Activated naive CD4-positive, alpha-beta T cell treated with anti-CD3 and anti-CD28 coated beads for 36 hours (primary cell): ENCODE measurements around the gene CMTM3. TPM values are rescaled to one million over a fixed set of nuclear protein-coding genes. Genes with fewer than 3 reads are reported as not detected.
"Not testable (repeated sequence)": the region's sequence is repeated elsewhere in the genome, so short reads cannot be mapped to it uniquely, and the experiment has no call there.

Source experiments
- CTCF ChIA-PET: fragments of 350-600 bp; sonication (Branson Sonifier 250); formaldehyde crosslinking; loops from one replicate; lab custom pipeline; 2021; ENCODE audit warnings: antibody characterized with exemption; lab: Charles Lee
- DNase-seq: peaks from one replicate; pipeline ENCODE4 v3.0.0-alpha.2; 2020
- H3K27ac Mint-ChIP-seq: one replicate; pipeline ENCODE4 v1.8.0; 2021; ENCODE audit warnings: mild to moderate bottlenecking, mixed read lengths
- H3K27me3 Mint-ChIP-seq: one replicate; pipeline ENCODE4 v1.8.0; 2021; ENCODE audit warnings: low read depth, mixed read lengths
- H3K36me3 Mint-ChIP-seq: one replicate; pipeline ENCODE4 v1.8.0; 2021; ENCODE audit warnings: low read depth, mixed read lengths
- H3K4me1 Mint-ChIP-seq: one replicate; pipeline ENCODE4 v1.8.0; 2021; ENCODE audit warnings: low read depth, mixed read lengths
- H3K4me3 Mint-ChIP-seq: one replicate; pipeline ENCODE4 v1.8.0; 2021; ENCODE audit warnings: mild to moderate bottlenecking, moderate library complexity, mixed read lengths
- H3K9me3 Mint-ChIP-seq: one replicate; pipeline ENCODE4 v1.8.0; 2021; ENCODE audit warnings: mixed read lengths
- intact Hi-C: fragments of 100-400 bp; cut with micrococcal nuclease; formaldehyde crosslinking; loops from one replicate; pipeline ENCODE4 v1.15.1; 2023
- total RNA-seq, 2 experiments: library from RNA; stranded (reverse); gene quantifications; one replicate each; pipeline ENCODE4 v1.2.3, GENCODE V29; 2021

The CMTM3 gene
- total RNA-seq, 2 experiments from 2014 or later, result 33.7 to 35.3 TPM

DNA sequence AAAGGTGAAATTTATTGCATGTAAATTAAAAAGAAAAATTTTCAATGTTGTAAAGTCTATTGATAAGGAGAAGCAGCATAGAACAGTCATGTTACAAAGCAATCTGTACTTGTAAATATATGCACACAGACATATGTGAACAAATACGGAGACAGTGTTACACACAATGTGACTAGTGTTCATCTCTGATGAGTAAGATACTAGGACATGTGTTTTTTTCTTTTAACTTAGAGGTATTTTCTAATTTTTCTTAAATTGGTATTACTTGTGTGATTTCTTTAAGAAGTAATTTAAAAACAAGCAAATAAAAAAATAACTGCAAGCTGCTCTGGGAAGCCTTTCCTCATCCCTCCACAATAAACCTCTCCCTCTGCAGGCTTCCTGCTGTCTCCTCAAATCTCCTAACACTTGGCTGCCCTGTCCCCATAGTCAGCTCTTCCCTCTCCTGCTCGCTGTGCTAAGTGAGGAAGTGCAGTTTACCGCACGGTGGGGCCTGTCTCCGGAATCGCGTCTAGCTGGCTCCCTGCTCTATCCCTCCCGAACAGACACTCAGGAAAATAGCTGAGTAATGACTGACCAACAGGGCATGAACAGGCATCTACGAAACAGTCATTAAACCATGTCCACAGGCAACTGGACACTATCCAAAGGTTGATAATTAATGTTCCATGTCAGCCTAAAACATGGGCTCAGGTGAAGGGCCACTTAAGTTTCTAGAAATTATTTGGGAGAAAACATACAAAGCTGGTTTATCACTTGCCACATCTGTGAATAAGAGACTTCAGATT, 56.1 kb downstream of the CMTM3 start:
- no peak overlapping the region for H3K27ac Mint-ChIP-seq
- H3K27me3 Mint-ChIP-seq, result peaks cover 3% of the 10 kb centered on the region
- CTCF ChIA-PET, result interaction anchor here (0.6 to 5.6 kb wide), 6 partner anchors 10 to 388 kb away, joined by 3 to 41 read pairs (median 4); no protein-coding TSS in a partner anchor
- H3K9me3 Mint-ChIP-seq, result no peaks in the 10 kb centered on the region
- intact Hi-C loops, result loop anchor here (5.0 kb wide), 1 partner anchor 82 kb away; no protein-coding TSS in a partner anchor
- no peaks in the 10 kb centered on the region for H3K36me3 Mint-ChIP-seq
- no peak for DNase-seq
- no peak overlapping the region for H3K4me3 Mint-ChIP-seq
- peaks cover 3% of the 10 kb centered on the region for H3K4me1 Mint-ChIP-seq

GRCh38 chr16:66661210-66661560, 56.7 kb downstream of the CMTM3 start:
- Mint-ChIP-seq H3K36me3 (no peaks in the 10 kb centered on the region), H3K9me3 (no peaks in the 10 kb centered on the region), H3K27ac (no peak overlapping the region), H3K27me3 (peaks cover 3% of the 10 kb centered on the region), H3K4me1 (peaks cover 3% of the 10 kb centered on the region), H3K4me3 (no peak overlapping the region)
- intact Hi-C loops, result loop anchor here (5.0 kb wide), 1 partner anchor 81 kb away; no protein-coding TSS in a partner anchor
- CTCF ChIA-PET, result interaction anchor here (0.6 to 5.6 kb wide), 6 partner anchors 10 to 387 kb away, joined by 3 to 41 read pairs (median 4); no protein-coding TSS in a partner anchor
- no peak for DNase-seq

GRCh38 chr16:66661671-66662346, 57.3 kb downstream of the CMTM3 start:
- not testable (repeated sequence) for H3K9me3 Mint-ChIP-seq, H3K27ac Mint-ChIP-seq, DNase-seq, H3K27me3 Mint-ChIP-seq, H3K36me3 Mint-ChIP-seq, H3K4me1 Mint-ChIP-seq, H3K4me3 Mint-ChIP-seq
- intact Hi-C loops, result loop anchor here (5.0 kb wide), 1 partner anchor 80 kb away; no protein-coding TSS in a partner anchor
- CTCF ChIA-PET, result interaction anchor here (0.6 to 5.6 kb wide), 7 partner anchors 11 to 361 kb away, joined by 4 to 41 read pairs (median 4); no protein-coding TSS in a partner anchor

GRCh38 chr16:66662445-66663194, 58.1 kb downstream of the CMTM3 start:
- Mint-ChIP-seq H3K4me3 (no peak overlapping the region), H3K4me1 (peaks cover 3% of the 10 kb centered on the region)
- CTCF ChIA-PET, result interaction anchor here (0.7 to 5.6 kb wide), 6 partner anchors 12 to 360 kb away, joined by 3 to 41 read pairs (median 4); no protein-coding TSS in a partner anchor

More at GRCh38 chr16:66662445-66663194, 58.1 kb downstream of the CMTM3 start:
- Mint-ChIP-seq H3K27me3 (peaks cover 3% of the 10 kb centered on the region), H3K36me3 (no peaks in the 10 kb centered on the region), H3K27ac (no peak overlapping the region), H3K9me3 (no peaks in the 10 kb centered on the region)
- intact Hi-C loops, result loop anchor here (5.0 kb wide), 1 partner anchor 80 kb away; no protein-coding TSS in a partner anchor
- no peak for DNase-seq

Other genes with a start within 250 kb of the CMTM3 start
- not detected for gene CDH5, start 238.0 kb upstream of the CMTM3 start, total RNA-seq
- not detected for gene BEAN1, start 177.4 kb upstream of the CMTM3 start, total RNA-seq
- 1 to 10 TPM; 5.7 to 5.9 TPM for gene TK2, start 54.6 kb upstream of the CMTM3 start, total RNA-seq
- gene CKLF, start 52.1 kb upstream of the CMTM3 start, total RNA-seq, result 100 to 1,000 TPM; 114 to 126 TPM
- 1 to 10 TPM; 4.2 to 8.2 TPM for gene CMTM1, start 38.3 kb upstream of the CMTM3 start, total RNA-seq
- not detected for gene CMTM2, start 25.2 kb upstream of the CMTM3 start, total RNA-seq
- 1 to 10 TPM; 4.6 to 4.7 TPM for gene CMTM4, start 92.0 kb downstream of the CMTM3 start, total RNA-seq
- gene DYNC1LI2, start 146.9 kb downstream of the CMTM3 start, total RNA-seq, result 10 to 100 TPM; 30.8 to 31.0 TPM
- not detected for gene TERB1, start 196.9 kb downstream of the CMTM3 start, total RNA-seq
- 100 to 1,000 TPM; 108 to 115 TPM for gene NAE1, start 226.3 kb downstream of the CMTM3 start, total RNA-seq
- gene CA7, start 239.7 kb downstream of the CMTM3 start, total RNA-seq, result not detected